Esophagus squamous epithelium (tissue), 5 donors: ENCODE data around the gene OR4P4. TPM values are rescaled to one million over a fixed set of nuclear protein-coding genes. Genes with fewer than 3 reads are reported as not detected.

Experiments used
- DNase-seq: peaks from one replicate; lab custom pipeline; 2025; lab: John Stamatoyannopoulos, UW
- H3K27ac ChIP-seq, 4 donors: fragments of 200-600 bp; sonication (generic); one replicate each; pipeline ENCODE4 v1.5.1; 2016 to 2019; ENCODE audit warnings: mild to moderate bottlenecking in 1 of 4
- H3K27me3 ChIP-seq, 4 donors: fragments of 200-600 bp; sonication (generic); 1 replicate in 3 of 4; 2 replicates in 1 of 4; pipeline versions ENCODE4 v1.5.1 to v1.6.0; 2017 to 2021; ENCODE audit warnings: antibody characterized with exemption in 1 of 4
- H3K36me3 ChIP-seq, 3 donors: fragments of 200-600 bp; sonication (generic); one replicate each; pipeline ENCODE4 v1.5.1; 2016 to 2019
- H3K4me1 ChIP-seq, 3 donors: fragments of 200-600 bp; sonication (generic); one replicate each; pipeline ENCODE4 v1.5.1; 2017 to 2019
- H3K4me3 ChIP-seq, 4 donors: fragments of 200-600 bp; sonication (generic); 1 replicate in 3 of 4; 2 replicates in 1 of 4; pipeline ENCODE4 v1.5.1; 2016 to 2019; ENCODE audit warnings: mild to moderate bottlenecking in 2 of 4, moderate library complexity in 1 of 4
- H3K9me3 ChIP-seq, 3 donors: fragments of 200-600 bp; sonication (generic); one replicate each; pipeline ENCODE4 v1.5.1; 2016 to 2019
- POLR2A ChIP-seq, 4 donors: fragments of 450-650 bp; IDR thresholded peaks; one replicate each; pipeline ENCODE4 v1.6.1; 2017; ENCODE audit warnings: antibody characterized with exemption in 4 of 4, mild to moderate bottlenecking in 4 of 4, moderate library complexity in 3 of 4
- WGBS, 2 donors: methylation state at CpG; one replicate each; pipeline ENCODE4 v1.1.5; 2018; 5-methylcytosine and 5-hydroxymethylcytosine counted together
- intact Hi-C: fragments of 100-400 bp; cut with DNase I; formaldehyde crosslinking; loops from one replicate; pipeline ENCODE4 v1.15.0; 2022
- total RNA-seq, 4 donors: library from RNA; depleted of rRNA; stranded (reverse); fragments of >200 nt; gene quantifications; one replicate each; pipeline ENCODE4 v1.1.0, GENCODE V29; 2016
- TF ChIP-seq, protein P1 (sequence below), 6 experiments: fragments of 450-650 bp in 4 of 6; fragments of 200-600 bp in 2 of 6; sonication (generic) in 2 of 6; IDR thresholded peaks; one replicate each; pipeline ENCODE4 v1.5.1; 2016 to 2019; ENCODE audit warnings: antibody characterized with exemption in 6 of 6, mild to moderate bottlenecking in 4 of 6, moderate library complexity in 4 of 6
- donor health status: DM: yes; HTN: yes; CAD: no.

OR4P4 gene
- total RNA-seq, 4 donors from 2014 or later, result not detected

DNA sequence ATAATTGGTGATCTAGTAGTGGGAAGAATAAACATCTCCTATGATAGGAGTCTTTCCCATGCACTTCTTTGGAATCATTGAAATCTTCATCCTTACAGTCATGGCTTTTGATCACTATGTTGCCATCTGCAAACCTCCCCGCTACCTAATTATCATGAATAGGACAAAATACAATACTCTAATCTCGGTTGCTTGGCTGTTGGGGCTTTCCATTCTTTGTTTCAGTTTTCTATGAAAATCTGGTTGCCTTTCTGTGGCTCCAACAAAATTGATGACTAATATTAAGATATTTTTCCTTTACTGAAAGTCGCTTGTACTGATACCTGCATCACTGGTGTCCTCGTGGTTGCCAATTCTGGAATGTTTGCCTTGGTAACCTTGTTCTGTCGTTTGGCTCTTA lies 38.9 kb downstream of the OR4P4 start:
- Histone ChIP-seq H3K36me3 (no peaks in the 10 kb centered on the region), H3K4me3 (no peak overlapping the region), H3K9me3 (no peaks in the 10 kb centered on the region), H3K27ac (no peak overlapping the region), H3K27me3 (no peaks in the 10 kb centered on the region), H3K4me1 (no peaks in the 10 kb centered on the region)
- intact Hi-C loops, result no loop called here
- DNase-seq, result no peak
- TF ChIP-seq, protein P1, sequence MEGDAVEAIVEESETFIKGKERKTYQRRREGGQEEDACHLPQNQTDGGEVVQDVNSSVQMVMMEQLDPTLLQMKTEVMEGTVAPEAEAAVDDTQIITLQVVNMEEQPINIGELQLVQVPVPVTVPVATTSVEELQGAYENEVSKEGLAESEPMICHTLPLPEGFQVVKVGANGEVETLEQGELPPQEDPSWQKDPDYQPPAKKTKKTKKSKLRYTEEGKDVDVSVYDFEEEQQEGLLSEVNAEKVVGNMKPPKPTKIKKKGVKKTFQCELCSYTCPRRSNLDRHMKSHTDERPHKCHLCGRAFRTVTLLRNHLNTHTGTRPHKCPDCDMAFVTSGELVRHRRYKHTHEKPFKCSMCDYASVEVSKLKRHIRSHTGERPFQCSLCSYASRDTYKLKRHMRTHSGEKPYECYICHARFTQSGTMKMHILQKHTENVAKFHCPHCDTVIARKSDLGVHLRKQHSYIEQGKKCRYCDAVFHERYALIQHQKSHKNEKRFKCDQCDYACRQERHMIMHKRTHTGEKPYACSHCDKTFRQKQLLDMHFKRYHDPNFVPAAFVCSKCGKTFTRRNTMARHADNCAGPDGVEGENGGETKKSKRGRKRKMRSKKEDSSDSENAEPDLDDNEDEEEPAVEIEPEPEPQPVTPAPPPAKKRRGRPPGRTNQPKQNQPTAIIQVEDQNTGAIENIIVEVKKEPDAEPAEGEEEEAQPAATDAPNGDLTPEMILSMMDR (IDR thresholded peaks at IDR 0.05), result no peak
- TF ChIP-seq POLR2A (IDR thresholded peaks at IDR 0.05), result no peak
- WGBS, 2 donors, result 60 to 62% methylated on average over 5 of the region's 5 CpGs

Other genes with a start within 250 kb of the OR4P4 start
- gene OR4C15, start 80.6 kb upstream of the OR4P4 start, total RNA-seq, result not detected
- not detected for gene OR4C16, start 63.0 kb upstream of the OR4P4 start, total RNA-seq
- gene OR4C11, start 27.5 kb upstream of the OR4P4 start, total RNA-seq, result not detected
- gene OR4S2, start 13.2 kb downstream of the OR4P4 start, total RNA-seq, result not detected
- gene OR4C6, start 27.1 kb downstream of the OR4P4 start, total RNA-seq, result not detected
- not detected for gene OR5D13, start 138.3 kb downstream of the OR4P4 start, total RNA-seq
- gene OR5D14, start 160.4 kb downstream of the OR4P4 start, total RNA-seq, result not detected
- gene OR5L1, start 176.3 kb downstream of the OR4P4 start, total RNA-seq, result not detected
- not detected for gene OR5D18, start 184.5 kb downstream of the OR4P4 start, total RNA-seq
- not detected for gene OR5L2, start 192.1 kb downstream of the OR4P4 start, total RNA-seq
- not detected for gene OR5D16, start 203.6 kb downstream of the OR4P4 start, total RNA-seq
- not detected for gene TRIM51, start 248.2 kb downstream of the OR4P4 start, total RNA-seq